Spleen (tissue), 7 donors: ENCODE measurements around the gene CCDC141.

ENCODE experiments used
- CTCF ChIP-seq, 11 experiments: fragments of 200-600 bp in 7 of 11; fragments of 450-650 bp in 4 of 11; sonication (generic) in 4 of 11; IDR thresholded peaks in 8 of 11; conservative IDR thresholded peaks in 3 of 11; 1 replicate in 7 of 11; 2 replicates in 4 of 11; pipeline versions ENCODE4 v1.4.0 to v1.8.0; 2016 to 2021; ENCODE audit warnings: antibody characterized with exemption in 11 of 11, inconsistent platforms in 4 of 11, mild to moderate bottlenecking in 1 of 11
- POLR2A ChIP-seq, 3 donors: fragments of 450-650 bp; IDR thresholded peaks; one replicate each; pipeline ENCODE4 v1.5.1; 2017; ENCODE audit warnings: antibody characterized with exemption in 3 of 3, mild to moderate bottlenecking in 1 of 3
- donor health status: DM: no; HTN: no; CAD: no; lungs with moderate emphysema.
- donor health status: DM: no; HTN: no; CAD: no.
- donor health status: DM: no; HTN: no; CAD: no.

GRCh38 chr2:178846458-178846802 lies 203.5 kb downstream of the CCDC141 start:
- TF ChIP-seq POLR2A (IDR thresholded peaks at IDR 0.05) (no peak), CTCF (IDR thresholded peaks at IDR 0.05 in 8 of 11, conservative IDR thresholded peaks at IDR 0.05 in 3 of 11) (no peak)
